ENCODE results near the gene IDH1.

The IDH1 gene

DNA sequence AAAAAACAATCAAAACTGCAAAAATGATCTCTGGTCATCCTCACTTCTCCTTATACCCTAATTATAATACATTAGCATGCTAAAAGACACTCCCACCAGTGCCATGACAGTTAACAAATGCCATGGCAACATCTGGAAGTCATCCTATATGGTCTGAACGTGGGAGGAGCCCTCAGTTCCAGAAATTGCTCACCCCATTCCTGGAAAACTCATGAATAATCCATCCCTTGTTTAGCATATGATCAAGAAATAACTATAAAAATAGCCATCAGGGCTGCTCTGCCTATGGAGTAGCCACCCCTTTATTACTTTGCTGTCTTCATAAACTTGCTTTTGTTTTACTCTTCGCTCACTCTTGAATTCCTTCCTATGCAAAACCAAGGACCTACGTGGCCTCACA is 59.3 kb downstream of the IDH1 start:
- Mint-ChIP-seq H3K27ac (no peak overlapping the region), H3K27me3 (ENCODE audit: low read depth, poor library complexity) (peaks cover 6% of the 10 kb centered on the region), H3K4me3 (no peak overlapping the region), H3K9me3 (no peaks in the 10 kb centered on the region), H3K36me3 (ENCODE audit: low read depth) (no peaks in the 10 kb centered on the region), H3K4me1 (peaks cover 16% of the 10 kb centered on the region)
- DNase-seq: no peak
- TF ChIP-seq, protein P1, sequence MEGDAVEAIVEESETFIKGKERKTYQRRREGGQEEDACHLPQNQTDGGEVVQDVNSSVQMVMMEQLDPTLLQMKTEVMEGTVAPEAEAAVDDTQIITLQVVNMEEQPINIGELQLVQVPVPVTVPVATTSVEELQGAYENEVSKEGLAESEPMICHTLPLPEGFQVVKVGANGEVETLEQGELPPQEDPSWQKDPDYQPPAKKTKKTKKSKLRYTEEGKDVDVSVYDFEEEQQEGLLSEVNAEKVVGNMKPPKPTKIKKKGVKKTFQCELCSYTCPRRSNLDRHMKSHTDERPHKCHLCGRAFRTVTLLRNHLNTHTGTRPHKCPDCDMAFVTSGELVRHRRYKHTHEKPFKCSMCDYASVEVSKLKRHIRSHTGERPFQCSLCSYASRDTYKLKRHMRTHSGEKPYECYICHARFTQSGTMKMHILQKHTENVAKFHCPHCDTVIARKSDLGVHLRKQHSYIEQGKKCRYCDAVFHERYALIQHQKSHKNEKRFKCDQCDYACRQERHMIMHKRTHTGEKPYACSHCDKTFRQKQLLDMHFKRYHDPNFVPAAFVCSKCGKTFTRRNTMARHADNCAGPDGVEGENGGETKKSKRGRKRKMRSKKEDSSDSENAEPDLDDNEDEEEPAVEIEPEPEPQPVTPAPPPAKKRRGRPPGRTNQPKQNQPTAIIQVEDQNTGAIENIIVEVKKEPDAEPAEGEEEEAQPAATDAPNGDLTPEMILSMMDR (IDR thresholded peaks at IDR 0.05): no peak

DNA sequence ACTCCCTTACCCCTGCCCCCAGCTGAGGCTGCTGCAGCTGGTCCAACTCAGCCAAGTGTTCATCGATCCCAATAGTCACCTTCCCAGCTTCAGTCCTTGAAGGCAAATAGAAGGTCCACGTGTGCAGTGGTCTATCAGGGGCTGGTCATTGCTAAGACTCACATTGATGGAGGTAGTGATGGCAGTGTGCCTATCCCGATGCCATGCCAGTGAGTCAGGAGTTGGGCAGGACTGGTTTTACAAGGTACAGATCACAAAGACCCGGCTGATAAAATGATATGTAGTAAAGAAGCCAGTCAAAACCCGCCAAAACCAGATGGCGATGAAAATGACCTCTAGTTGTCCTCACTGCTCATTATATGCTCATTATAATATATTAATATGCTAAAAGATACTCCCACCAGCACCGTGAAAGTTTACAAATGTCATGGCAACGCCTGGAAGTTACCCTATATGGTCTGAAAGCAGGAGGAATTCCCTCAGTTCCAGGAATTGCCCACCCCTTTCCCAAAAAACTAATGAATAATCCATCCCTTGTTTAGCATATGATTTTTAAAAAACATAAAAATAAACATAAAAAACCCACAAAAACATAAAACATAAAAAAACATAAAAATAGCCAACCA is 62.1 kb downstream of the IDH1 start:
- Mint-ChIP-seq H3K4me1 (peaks cover 19% of the 10 kb centered on the region), H3K36me3 (ENCODE audit: low read depth) (no peaks in the 10 kb centered on the region), H3K4me3 (no peak overlapping the region), H3K27me3 (ENCODE audit: low read depth, poor library complexity) (peaks cover 5% of the 10 kb centered on the region), H3K27ac (no peak overlapping the region), H3K9me3 (no peaks in the 10 kb centered on the region)
- no peak for DNase-seq
- TF ChIP-seq, protein P1 (IDR thresholded peaks at IDR 0.05): no peak

DNA sequence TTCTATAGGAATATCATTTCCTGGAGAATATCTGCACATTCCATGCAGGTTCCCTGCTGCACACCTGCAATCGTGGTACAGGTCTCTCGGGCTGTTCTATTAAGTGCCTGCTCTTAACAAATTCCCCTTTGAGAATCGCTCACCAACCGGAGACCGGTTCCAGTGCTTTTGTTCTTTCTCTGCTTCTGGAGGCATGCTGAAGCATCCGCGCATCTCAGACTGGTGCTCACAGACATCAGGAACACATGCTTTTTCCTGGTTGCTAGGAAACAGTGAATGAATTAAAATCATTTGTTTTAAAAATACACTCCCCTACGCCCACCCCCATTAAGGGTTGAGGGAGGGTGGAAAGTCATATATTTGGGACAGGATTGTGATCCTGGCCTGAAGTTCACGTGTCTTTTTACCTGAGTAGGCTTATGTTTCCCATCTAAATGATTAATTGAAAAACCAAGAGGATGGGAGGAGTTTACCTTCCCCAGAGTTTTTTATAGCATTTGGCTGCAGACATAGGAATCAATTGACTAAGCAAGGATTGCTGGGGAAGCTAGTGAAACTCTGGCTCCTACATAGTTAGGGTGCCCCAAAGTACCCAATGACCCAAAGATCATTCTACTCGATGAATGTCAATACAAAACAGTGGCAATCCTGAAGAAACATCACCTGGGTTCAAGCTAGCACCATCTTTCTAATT is 64.9 kb downstream of the IDH1 start, which contains the start of gene C2orf80:
TSS of gene C2orf80 (minus strand) at position 221 of the 694 bp plus-strand sequence. CDS start 3,044 bp downstream, outside the sequence.
- no peak for DNase-seq
- Mint-ChIP-seq H3K27ac (peak within 1 kb of the TSS; percentile 73), H3K27me3 (ENCODE audit: low read depth, poor library complexity) (peaks cover 5% of the 10 kb centered on the region), H3K4me3 (no peak within 1 kb of the TSS), H3K36me3 (ENCODE audit: low read depth) (no peaks in the 10 kb centered on the region), H3K4me1 (peaks cover 19% of the 10 kb centered on the region), H3K9me3 (no peaks in the 10 kb centered on the region)
- TF ChIP-seq, protein P1 (IDR thresholded peaks at IDR 0.05): no peak

DNA sequence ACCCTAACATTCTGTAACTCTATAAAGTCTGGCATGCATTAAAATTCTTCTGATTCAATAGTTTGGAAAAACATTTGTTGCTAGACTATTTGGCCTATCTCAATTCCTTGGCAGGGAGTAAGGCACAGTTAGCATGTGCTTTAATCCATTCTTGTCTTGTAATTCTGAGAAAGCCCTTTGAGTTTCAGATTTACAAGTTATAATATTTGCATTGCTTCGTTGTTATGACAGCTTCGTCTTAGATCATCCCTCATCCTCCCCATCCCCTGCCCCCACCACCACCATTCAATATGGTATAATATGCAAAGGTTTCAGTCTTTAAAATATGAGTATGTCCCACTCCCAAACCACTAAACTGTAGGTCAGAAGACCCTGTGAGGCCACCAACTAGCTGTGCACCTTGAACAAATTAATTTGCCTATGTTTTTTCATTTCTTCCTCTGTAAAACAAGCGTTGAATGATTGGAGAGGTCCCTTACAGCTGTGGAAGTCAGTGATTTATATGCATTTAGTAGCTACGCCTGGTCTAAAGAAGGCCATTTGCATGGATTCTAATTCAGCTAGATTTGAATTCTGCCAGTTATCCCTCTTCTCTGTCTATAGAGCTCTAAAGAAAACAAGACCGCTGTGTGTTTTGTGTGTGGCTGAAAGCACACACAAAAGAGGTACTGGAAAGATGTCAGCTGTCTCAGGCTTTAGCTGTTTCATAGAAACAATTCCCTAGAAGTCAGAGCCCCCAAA is 65.6 kb downstream of the IDH1 start:
- H3K4me1 Mint-ChIP-seq: peaks cover 24% of the 10 kb centered on the region
- TF ChIP-seq, protein P1 (IDR thresholded peaks at IDR 0.05): no peak
- H3K4me3 Mint-ChIP-seq: no peak overlapping the region
- no peak overlapping the region for H3K27ac Mint-ChIP-seq
- H3K9me3 Mint-ChIP-seq: no peaks in the 10 kb centered on the region
- H3K36me3 Mint-ChIP-seq (ENCODE audit: low read depth): no peaks in the 10 kb centered on the region
- DNase-seq: no peak
- peaks cover 11% of the 10 kb centered on the region for H3K27me3 Mint-ChIP-seq (ENCODE audit: low read depth, poor library complexity)

DNA sequence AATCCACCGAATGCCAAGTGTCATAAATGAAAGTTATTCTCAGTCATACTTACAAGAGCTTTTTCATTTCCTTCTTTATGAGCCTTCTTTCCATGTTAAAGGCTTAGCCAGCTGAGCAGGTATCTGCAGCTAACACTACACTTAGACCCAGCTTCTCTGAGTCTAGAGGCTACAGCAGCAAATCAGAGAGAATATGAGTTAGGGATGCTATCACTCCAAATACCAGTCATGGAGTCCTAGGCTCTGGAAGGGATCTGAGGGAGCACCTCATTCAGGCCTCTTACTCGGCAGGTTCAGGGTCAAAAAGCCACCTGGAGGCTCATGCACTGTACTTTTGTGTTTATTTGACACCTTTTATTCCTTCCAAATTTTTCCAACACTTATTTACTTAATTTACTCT is 68.0 kb downstream of the IDH1 start:
- Mint-ChIP-seq H3K36me3 (ENCODE audit: low read depth) (no peaks in the 10 kb centered on the region), H3K27me3 (ENCODE audit: low read depth, poor library complexity) (peaks cover 12% of the 10 kb centered on the region), H3K4me3 (no peak overlapping the region), H3K9me3 (no peaks in the 10 kb centered on the region), H3K4me1 (peaks cover 40% of the 10 kb centered on the region), H3K27ac (no peak overlapping the region)
- TF ChIP-seq, protein P1 (IDR thresholded peaks at IDR 0.05): no peak
- DNase-seq: no peak

All from nephron progenitor cell (in vitro differentiated cells).